ENCODE data around the gene AKAP17A.

AKAP17A gene

GRCh38 chrX:1598876-1599790, 7.7 kb downstream of the AKAP17A start:
- Histone ChIP-seq H3K4me3 (ENCODE audit: low read depth, low read length) (no peak overlapping the region), H3K4me1 (ENCODE audit: control insufficient read depth, insufficient read depth, low read length) (no peaks in the 10 kb centered on the region), H3K36me3 (ENCODE audit: control insufficient read depth, insufficient read depth, low read length) (peaks cover 86% of the 10 kb centered on the region), H3K9me3 (ENCODE audit: control insufficient read depth, insufficient read depth, low read length) (no peaks in the 10 kb centered on the region), H3K9ac (ENCODE audit: low read depth, low read length) (no peak overlapping the region), H3K27ac (ENCODE audit: low read depth, low read length) (no peak overlapping the region), H3K27me3 (ENCODE audit: control insufficient read depth, insufficient read depth, low read length) (no peaks in the 10 kb centered on the region)

DNA sequence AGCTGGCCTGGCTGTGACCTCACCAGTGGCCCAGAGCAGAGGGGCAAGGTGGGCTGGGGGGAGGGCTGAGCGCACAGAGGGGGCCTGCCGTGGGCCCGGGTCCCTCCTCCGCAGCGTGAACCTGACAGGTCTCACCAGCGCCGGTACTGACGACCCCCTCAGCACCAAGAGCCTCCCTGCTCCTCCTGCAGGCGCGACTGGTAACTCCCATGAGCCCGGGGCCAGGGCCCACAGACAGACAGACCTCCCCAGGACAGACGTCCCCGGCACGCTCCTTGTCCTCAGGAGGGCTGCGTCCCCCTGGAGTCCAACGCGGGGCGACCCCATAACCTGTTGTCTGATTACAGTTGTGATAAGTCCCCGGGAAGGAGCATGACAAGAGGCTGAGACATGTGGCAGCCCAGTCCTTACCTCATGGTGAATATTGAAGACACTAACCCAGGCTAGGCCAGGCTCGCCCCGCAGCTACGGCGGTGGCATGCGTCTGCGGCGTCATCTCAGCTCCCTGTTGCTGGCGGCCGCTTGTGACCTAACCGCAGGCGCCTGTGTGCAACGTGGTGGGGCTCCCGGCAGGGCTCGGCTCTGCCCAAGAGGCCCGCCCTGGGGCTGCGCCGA, 8.5 kb downstream of the AKAP17A start:
- peaks cover 78% of the 10 kb centered on the region for H3K36me3 ChIP-seq (ENCODE audit: control insufficient read depth, insufficient read depth, low read length)

DNA sequence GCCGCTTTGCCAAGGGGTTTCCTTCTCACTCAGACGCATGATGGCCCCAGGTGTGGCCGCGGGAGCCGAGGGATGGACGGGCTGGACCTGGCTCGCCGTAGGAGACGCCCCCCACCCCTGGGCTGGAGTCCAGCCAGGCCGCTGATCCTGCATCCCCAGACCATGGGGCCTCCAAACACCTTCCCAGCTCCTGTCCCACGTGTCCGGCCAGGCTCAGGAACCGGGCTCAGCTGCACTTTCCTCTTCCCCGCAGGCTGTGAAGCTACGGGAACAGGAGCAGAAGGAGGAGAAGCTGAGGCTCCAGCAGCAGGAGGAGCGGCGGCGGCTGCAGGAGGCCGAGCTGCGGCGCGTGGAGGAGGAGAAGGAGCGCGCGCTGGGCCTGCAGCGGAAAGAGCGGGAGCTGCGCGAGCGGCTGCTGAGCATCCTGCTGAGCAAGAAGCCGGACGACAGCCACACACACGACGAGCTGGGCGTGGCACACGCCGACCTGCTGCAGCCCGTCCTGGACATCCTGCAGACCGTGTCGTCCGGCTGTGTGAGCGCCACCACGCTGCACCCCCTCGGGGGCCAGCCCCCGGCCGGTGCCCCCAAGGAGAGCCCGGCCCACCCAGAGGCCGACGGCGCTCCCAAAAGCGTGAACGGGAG, 9.1 kb downstream of the AKAP17A start:
- peaks cover 72% of the 10 kb centered on the region for H3K36me3 ChIP-seq (ENCODE audit: control insufficient read depth, insufficient read depth, low read length)
- H3K9ac ChIP-seq (ENCODE audit: low read depth, low read length), result no peak overlapping the region
- no peak overlapping the region for H3K4me3 ChIP-seq (ENCODE audit: low read depth, low read length)
- no peaks in the 10 kb centered on the region for H3K27me3 ChIP-seq (ENCODE audit: control insufficient read depth, insufficient read depth, low read length)
- no peaks in the 10 kb centered on the region for H3K9me3 ChIP-seq (ENCODE audit: control insufficient read depth, insufficient read depth, low read length)
- no peaks in the 10 kb centered on the region for H3K4me1 ChIP-seq (ENCODE audit: control insufficient read depth, insufficient read depth, low read length)
- no peak overlapping the region for H3K27ac ChIP-seq (ENCODE audit: low read depth, low read length)

More for the DNA sequence above, 8.5 kb downstream of the AKAP17A start:
- Histone ChIP-seq H3K27me3 (ENCODE audit: control insufficient read depth, insufficient read depth, low read length) (no peaks in the 10 kb centered on the region), H3K27ac (ENCODE audit: low read depth, low read length) (no peak overlapping the region), H3K4me3 (ENCODE audit: low read depth, low read length) (no peak overlapping the region), H3K9ac (ENCODE audit: low read depth, low read length) (no peak overlapping the region), H3K9me3 (ENCODE audit: control insufficient read depth, insufficient read depth, low read length) (no peaks in the 10 kb centered on the region), H3K4me1 (ENCODE audit: control insufficient read depth, insufficient read depth, low read length) (no peaks in the 10 kb centered on the region)

DNA sequence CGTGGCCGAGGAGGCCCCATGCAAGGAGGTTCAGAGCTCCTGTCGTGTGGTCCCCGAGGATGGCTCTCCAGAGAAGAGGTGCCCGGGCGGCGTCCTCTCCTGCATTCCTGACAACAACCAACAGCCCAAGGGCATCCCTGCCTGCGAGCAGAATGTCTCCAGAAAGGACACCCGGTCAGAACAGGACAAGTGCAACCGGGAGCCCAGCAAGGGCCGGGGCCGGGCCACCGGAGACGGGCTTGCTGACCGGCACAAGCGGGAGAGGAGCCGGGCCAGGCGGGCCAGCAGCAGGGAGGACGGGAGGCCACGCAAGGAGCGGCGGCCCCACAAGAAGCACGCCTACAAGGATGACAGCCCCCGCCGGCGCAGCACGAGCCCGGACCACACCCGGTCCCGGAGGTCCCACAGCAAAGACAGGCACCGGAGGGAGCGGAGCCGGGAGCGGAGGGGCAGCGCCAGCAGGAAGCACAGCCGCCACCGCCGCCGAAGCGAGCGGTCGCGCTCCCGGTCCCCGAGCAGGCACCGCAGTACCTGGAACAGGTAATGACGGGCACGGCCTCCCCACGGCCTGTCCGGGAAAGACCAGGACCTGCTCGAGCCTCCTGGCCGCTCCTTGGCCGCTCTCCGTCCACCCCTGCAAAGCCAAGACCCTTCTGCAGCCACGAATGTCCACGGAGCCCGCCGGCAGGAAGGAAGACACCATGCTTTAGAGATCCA, 9.8 kb downstream of the AKAP17A start:
- Histone ChIP-seq H3K36me3 (ENCODE audit: control insufficient read depth, insufficient read depth, low read length) (peaks cover 65% of the 10 kb centered on the region), H3K4me3 (ENCODE audit: low read depth, low read length) (no peak overlapping the region), H3K27me3 (ENCODE audit: control insufficient read depth, insufficient read depth, low read length) (no peaks in the 10 kb centered on the region), H3K9ac (ENCODE audit: low read depth, low read length) (no peak overlapping the region), H3K9me3 (ENCODE audit: control insufficient read depth, insufficient read depth, low read length) (no peaks in the 10 kb centered on the region), H3K4me1 (ENCODE audit: control insufficient read depth, insufficient read depth, low read length) (no peaks in the 10 kb centered on the region), H3K27ac (ENCODE audit: low read depth, low read length) (no peak overlapping the region)

DNA sequence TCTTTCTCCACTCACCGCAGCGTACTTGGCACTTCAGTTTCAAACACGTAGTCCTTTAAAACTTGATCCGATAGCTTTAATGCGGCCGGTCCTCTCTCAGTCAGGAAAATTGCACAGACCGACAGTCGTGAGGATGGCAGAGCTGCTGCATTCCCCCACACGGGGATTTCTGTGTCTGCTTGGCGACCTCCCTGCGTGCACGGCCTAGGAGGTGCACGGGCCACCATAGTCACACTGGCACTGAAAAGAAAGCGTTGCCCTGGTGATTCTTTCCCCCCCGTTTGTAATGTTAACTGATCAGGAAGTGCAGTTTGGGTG, 10.3 kb downstream of the AKAP17A start:
- Histone ChIP-seq H3K27ac (ENCODE audit: low read depth, low read length) (no peak overlapping the region), H3K36me3 (ENCODE audit: control insufficient read depth, insufficient read depth, low read length) (peaks cover 64% of the 10 kb centered on the region), H3K4me3 (ENCODE audit: low read depth, low read length) (no peak overlapping the region), H3K27me3 (ENCODE audit: control insufficient read depth, insufficient read depth, low read length) (no peaks in the 10 kb centered on the region), H3K9ac (ENCODE audit: low read depth, low read length) (no peak overlapping the region), H3K9me3 (ENCODE audit: control insufficient read depth, insufficient read depth, low read length) (no peaks in the 10 kb centered on the region), H3K4me1 (ENCODE audit: control insufficient read depth, insufficient read depth, low read length) (no peaks in the 10 kb centered on the region)

DNA sequence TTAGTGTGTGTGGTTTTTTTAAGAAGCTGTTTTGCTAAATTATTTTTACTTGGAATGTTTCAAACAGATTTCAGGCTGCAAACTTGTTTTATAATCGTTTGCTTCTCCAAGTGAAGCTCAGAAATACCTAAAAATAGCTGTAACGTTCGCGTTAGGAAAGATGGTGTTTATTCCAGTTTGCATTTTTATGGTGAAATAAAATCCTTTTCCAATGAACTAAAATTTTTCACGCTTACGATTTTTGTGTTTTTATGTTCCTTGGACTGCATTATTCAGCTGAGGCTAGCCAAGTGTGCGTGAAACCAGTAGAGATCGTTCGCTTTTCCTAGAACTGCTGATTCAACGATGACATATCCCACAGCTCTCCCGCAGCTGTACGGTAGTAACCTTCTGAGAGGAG, 10.9 kb downstream of the AKAP17A start:
- H3K9ac ChIP-seq (ENCODE audit: low read depth, low read length), result no peak overlapping the region
- H3K4me1 ChIP-seq (ENCODE audit: control insufficient read depth, insufficient read depth, low read length), result no peaks in the 10 kb centered on the region
- H3K27ac ChIP-seq (ENCODE audit: low read depth, low read length), result no peak overlapping the region
- no peak overlapping the region for H3K4me3 ChIP-seq (ENCODE audit: low read depth, low read length)
- H3K27me3 ChIP-seq (ENCODE audit: control insufficient read depth, insufficient read depth, low read length), result no peaks in the 10 kb centered on the region
- H3K9me3 ChIP-seq (ENCODE audit: control insufficient read depth, insufficient read depth, low read length), result no peaks in the 10 kb centered on the region
- H3K36me3 ChIP-seq (ENCODE audit: control insufficient read depth, insufficient read depth, low read length), result peaks cover 58% of the 10 kb centered on the region

DNA sequence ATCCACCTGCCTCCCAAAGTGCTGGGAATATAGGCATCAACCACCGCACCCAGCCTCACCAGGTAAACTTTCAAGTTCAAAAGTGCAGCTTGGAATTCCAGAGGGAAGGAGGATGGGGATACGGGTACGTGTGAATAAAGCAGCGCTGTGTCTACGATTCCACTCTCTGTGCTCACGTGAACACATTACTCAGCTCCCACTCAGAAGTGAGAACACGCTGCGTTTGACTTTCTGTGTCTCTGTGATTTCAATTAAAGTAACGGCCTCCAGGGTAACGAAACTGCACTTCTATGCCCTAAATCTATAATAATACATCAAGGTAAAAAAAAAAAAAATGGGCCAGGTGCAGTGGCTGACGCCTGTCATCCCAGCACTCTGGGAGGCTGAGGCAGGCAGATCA, 15.1 kb downstream of the AKAP17A start:
- Histone ChIP-seq H3K27ac (ENCODE audit: low read depth, low read length) (no peak overlapping the region), H3K4me3 (ENCODE audit: low read depth, low read length) (no peak overlapping the region), H3K4me1 (ENCODE audit: control insufficient read depth, insufficient read depth, low read length) (no peaks in the 10 kb centered on the region), H3K27me3 (ENCODE audit: control insufficient read depth, insufficient read depth, low read length) (no peaks in the 10 kb centered on the region), H3K36me3 (ENCODE audit: control insufficient read depth, insufficient read depth, low read length) (peaks cover 16% of the 10 kb centered on the region), H3K9me3 (ENCODE audit: control insufficient read depth, insufficient read depth, low read length) (no peaks in the 10 kb centered on the region), H3K9ac (ENCODE audit: low read depth, low read length) (no peak overlapping the region)

DNA sequence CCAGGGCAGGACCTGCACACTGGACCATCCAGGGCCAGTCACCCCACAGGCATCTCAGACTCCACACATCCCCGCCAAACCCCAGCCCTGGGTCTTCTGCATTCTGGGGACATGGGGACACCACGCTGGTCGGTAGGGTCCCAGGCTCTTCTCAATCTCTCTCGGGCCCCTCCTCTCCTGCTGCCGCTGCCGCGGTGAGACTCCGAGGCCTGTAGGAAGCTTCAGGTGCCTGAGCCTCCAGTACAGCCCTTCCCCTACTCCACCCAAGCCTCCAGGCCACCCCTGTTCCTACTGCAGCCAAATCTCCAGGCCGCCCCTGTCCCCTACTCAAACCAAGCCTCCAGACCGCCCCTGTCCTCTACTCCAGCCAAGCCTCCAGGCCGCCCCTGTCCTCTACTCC, 17.9 kb downstream of the AKAP17A start:
- H3K4me3 ChIP-seq (ENCODE audit: low read depth, low read length), result no peak overlapping the region
- no peaks in the 10 kb centered on the region for H3K9me3 ChIP-seq (ENCODE audit: control insufficient read depth, insufficient read depth, low read length)
- H3K36me3 ChIP-seq (ENCODE audit: control insufficient read depth, insufficient read depth, low read length), result no peaks in the 10 kb centered on the region
- H3K27ac ChIP-seq (ENCODE audit: low read depth, low read length), result no peak overlapping the region
- H3K9ac ChIP-seq (ENCODE audit: low read depth, low read length), result no peak overlapping the region
- no peaks in the 10 kb centered on the region for H3K27me3 ChIP-seq (ENCODE audit: control insufficient read depth, insufficient read depth, low read length)
- H3K4me1 ChIP-seq (ENCODE audit: control insufficient read depth, insufficient read depth, low read length), result no peaks in the 10 kb centered on the region

DNA sequence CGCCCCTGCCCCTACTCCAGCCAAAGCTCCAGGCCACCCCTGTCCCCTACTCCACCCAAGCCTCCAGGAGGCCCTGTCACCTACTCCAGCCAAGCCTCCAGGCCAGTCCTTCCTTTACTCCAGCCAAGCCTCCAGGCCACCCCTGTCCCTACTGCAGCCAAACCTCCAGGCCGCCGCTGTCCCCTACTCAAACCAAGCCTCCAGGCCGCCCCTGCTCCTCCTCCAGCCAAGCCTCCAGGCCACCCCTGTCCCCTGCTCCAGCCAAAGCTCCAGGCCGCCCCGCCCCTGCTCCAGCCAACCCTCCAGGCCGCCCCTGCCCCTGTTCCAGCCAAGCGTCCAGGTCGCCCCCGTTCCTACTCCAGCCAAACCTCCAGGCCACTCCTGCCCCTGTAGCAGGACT, 18.4 kb downstream of the AKAP17A start:
- H3K9me3 ChIP-seq (ENCODE audit: control insufficient read depth, insufficient read depth, low read length), result no peaks in the 10 kb centered on the region
- H3K27ac ChIP-seq (ENCODE audit: low read depth, low read length), result no peak overlapping the region
- no peaks in the 10 kb centered on the region for H3K27me3 ChIP-seq (ENCODE audit: control insufficient read depth, insufficient read depth, low read length)

DNA sequence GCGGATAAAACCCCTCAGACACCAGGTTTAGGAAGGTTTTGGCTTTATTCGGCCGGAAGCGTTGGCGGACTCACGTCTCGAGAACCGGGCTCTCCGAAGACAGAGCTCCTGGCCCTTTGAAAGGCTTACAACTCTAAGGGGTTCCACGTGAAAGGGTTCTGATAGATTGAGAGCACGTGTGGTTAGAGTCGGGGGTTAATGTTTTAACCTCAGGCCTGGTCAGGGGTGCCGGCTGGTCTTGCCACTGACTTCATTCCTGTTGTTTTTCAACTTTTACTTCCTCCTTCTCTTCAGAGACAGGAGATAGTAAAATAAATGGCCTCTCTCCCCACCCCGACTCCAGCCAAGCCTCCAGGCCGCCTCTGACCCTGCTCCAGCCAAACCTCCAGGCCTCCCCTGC, 18.8 kb downstream of the AKAP17A start:
- Histone ChIP-seq H3K27ac (ENCODE audit: low read depth, low read length) (no peak overlapping the region), H3K4me1 (ENCODE audit: control insufficient read depth, insufficient read depth, low read length) (no peaks in the 10 kb centered on the region), H3K9me3 (ENCODE audit: control insufficient read depth, insufficient read depth, low read length) (no peaks in the 10 kb centered on the region), H3K27me3 (ENCODE audit: control insufficient read depth, insufficient read depth, low read length) (no peaks in the 10 kb centered on the region), H3K4me3 (ENCODE audit: low read depth, low read length) (no peak overlapping the region), H3K9ac (ENCODE audit: low read depth, low read length) (no peak overlapping the region), H3K36me3 (ENCODE audit: control insufficient read depth, insufficient read depth, low read length) (no peaks in the 10 kb centered on the region)

More for the DNA sequence above, 18.4 kb downstream of the AKAP17A start:
- Histone ChIP-seq H3K9ac (ENCODE audit: low read depth, low read length) (no peak overlapping the region), H3K4me1 (ENCODE audit: control insufficient read depth, insufficient read depth, low read length) (no peaks in the 10 kb centered on the region), H3K4me3 (ENCODE audit: low read depth, low read length) (no peak overlapping the region), H3K36me3 (ENCODE audit: control insufficient read depth, insufficient read depth, low read length) (no peaks in the 10 kb centered on the region)
